GM18505 (cell line): ENCODE measurements around the gene TBX21.
"Not testable (repeated sequence)": the region's sequence is repeated elsewhere in the genome, so short reads cannot be mapped to it uniquely, and the experiment has no call there.

Experiments
- ATAC-seq: cut with Tn5 transposase; IDR thresholded peaks from one replicate; pipeline ENCODE4 v1.9.1; 2021; ENCODE audit not compliant: unreplicated experiment
- POLR2A ChIP-seq: IDR thresholded peaks from 4 replicates; pipeline ENCODE4 v1.6.1; 2011; ENCODE audit warnings: borderline replicate concordance; ENCODE audit not compliant: insufficient read depth, insufficient read length; ENCODE audit errors: extremely low read depth

The TBX21 gene

DNA sequence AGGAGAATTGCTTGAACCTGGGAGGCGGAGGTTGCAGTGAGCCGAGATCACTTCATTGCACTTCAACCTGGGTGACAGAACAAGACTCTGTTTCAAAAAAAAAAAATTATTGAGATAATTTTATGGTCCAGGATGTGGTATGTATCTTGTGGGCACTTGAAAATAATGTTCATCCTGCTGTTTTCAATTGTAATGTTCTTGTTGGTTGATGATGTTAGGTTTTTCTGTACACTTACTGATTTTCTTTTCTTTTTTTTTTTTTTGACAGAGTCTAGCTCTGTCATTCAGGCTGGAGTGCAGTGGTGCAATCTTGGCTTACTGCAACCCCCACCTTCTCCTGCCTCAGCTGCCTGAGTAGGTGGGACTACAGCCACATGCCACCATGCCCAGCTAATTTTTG lies 29.7 kb downstream of the TBX21 start:
- ATAC-seq = no peak
- TF ChIP-seq POLR2A = no peak

DNA sequence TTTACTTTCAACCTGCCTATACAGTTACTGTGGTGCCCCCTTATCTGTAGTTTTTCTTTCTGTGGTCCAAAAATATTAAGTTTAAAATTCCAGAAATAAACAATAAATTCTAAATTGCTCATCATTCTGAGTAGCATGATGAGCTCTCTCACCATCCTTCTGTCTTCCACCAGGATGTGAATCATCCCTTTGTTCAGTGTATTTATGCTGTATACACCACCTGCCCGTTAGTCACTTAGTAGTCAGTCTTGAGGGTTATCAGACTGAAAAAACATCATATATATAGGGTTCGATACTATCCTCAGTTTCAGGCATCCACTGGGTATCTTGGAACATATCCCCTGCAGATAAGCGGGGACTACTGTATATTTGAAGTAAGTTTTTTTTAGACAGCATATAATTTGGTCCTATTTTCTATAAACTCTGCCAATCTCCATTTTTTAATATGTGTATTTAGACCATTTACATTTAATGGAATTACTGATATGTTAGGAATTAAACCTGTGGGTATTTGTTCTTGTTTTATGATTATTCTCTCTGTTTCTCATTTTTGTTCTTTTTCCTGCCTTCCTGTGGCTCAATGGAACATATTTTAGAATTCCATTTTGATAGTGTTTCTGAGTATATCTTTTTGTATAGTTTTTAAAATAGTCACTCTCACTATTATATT lies 31.0 kb downstream of the TBX21 start:
- TF ChIP-seq POLR2A = no peak
- no peak for ATAC-seq

DNA sequence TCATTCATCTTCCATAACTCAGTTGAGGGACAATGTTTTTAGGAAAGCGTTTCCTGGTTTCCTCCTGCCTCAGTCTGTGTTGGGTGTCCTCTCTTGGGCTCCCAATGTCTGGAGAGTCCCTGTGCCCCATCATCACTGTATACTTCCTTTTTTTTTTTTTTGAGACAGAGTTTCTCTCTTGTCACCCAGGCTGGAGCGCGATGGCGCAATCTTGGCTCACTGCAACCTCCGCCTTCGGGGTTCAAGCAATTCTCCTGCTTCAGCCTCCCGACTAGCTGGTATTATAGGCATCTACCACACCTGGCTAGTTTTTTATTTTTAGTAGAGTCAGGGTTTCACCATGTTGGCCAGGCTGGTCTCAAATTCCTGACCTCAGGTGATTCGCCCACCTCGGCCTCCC lies 40.6 kb downstream of the TBX21 start:
- not testable (repeated sequence) for ATAC-seq

DNA sequence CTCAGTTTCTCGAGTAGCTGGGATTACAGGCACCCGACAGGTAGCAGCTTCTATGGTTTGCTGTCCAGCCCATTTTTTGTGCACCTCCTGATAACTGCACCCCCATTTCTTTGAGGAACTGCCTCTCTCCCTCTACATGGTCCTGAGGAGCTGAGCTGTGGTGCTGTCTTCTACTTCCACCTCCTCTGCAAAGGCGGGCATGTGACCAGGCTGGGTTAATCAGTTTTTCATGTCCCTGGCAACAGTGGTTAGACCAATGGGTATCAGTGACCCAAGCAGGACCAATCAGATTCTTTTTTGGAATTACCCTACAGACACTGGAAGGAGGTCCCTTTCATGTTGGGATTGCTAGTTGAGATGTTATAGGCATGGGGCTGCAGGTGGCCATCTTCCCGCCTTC lies 41.3 kb downstream of the TBX21 start:
- TF ChIP-seq POLR2A = no peak
- ATAC-seq = no peak

DNA sequence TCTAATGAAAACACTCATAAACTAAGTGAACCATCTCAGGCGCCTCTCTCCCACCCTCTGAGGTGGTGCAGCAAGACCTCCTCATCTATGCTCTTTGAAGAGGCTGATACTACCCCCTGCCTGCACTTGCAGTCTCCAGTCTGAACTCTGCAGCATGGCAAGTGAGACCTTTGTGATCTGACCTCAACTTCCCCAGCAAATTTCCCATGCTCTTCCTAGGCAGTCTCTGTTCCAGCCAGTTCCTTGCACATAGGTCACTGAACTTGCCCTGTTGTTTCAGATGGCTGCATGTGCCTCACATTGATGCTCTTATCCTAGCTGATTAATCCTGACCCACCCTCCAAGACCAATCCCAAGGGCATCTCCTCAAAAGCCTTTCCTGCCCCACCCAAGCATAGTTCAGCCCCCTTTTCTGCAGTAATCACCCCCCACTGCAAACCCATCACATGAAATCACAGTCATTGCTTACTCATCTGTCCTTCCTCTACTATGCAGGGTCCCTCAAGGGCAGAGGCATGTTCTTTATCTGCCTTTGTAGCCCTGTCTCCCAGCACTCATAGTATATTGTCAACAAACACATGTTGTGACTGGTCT lies 42.0 kb downstream of the TBX21 start:
- no peak for TF ChIP-seq POLR2A
- ATAC-seq = no peak

DNA sequence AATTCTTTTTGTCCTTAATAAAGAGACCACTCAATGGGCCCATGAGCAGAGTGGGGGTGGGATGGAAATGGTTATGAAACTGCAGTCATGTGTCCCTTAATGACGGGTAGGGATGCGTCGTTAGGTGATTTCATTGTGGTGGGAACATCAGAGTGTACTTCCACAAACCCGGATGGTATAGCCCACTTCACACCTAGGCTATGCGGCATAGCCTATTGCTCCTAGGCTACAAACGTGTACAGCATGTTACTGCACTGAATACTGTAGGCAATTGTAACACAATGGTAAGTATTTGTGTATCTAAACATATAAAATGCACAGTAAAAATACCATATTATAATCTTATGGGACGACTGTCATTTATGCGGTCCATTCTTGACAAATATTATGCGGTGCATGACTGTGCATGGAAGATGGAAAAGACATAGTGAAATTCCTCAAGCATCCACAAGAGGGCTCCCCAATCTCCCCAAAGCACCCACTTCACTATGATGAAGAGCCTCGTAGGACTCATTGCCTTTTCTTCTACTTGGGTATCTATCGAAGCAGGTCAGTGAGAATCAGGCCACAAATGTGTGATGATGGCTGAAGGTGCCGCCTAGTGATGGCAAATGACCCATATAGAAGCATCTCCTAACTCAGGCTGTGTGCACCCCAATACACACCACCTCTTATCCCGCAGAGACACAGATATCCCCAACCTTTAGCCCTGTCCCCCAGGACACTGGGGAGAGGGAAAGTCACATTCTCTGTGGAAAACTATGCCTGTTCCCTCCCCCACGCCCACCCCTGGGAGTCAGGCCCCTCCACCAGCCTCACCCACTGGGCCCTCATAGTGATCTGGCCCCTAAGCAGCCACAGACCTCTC lies 43.5 kb downstream of the TBX21 start:
- ATAC-seq = no peak

GRCh38 chr17:47778184-47778635 lies 45.2 kb downstream of the TBX21 start:
- ATAC-seq = no peak
- TF ChIP-seq POLR2A = no peak

More for the DNA sequence above, 43.5 kb downstream of the TBX21 start:
- no peak for TF ChIP-seq POLR2A

GRCh38 chr17:47781397-47781796 lies 48.4 kb downstream of the TBX21 start:
- no peak for ATAC-seq

DNA sequence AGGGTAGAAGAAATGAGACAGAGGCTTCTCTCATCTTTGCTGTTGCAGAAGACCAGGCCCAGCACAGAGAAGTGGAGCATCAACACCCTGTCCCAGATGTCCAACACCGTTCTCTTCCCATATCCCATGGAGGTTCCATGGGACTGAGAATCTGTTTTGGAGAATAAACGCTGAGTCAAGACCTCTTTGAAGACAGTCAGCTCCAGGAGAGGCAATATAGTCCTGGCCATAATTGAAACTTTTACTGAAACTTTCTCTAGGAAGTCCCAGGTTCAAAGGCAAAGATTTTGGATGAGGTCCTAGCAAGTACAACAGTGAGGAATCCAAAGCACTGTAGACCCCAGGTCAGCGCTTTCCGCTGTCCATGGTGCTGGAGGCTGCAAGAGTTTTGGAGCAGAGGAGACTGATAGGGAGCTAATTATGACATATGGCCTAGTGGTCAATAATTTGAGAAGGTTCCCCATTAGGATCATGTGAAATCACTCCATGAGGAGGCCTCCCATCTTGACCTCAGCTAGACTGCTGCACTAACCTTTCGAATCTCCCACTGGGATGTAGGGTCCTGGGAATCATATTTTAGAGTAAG lies 52.6 kb downstream of the TBX21 start:
- no peak for ATAC-seq
- TF ChIP-seq POLR2A = no peak

More at GRCh38 chr17:47781397-47781796, 48.4 kb downstream of the TBX21 start:
- no peak for TF ChIP-seq POLR2A

- no peak for ATAC-seq
- no peak for TF ChIP-seq POLR2A
These were observed 56.9 kb downstream of the TBX21 start for GRCh38 chr17:47789611-47790561.

DNA sequence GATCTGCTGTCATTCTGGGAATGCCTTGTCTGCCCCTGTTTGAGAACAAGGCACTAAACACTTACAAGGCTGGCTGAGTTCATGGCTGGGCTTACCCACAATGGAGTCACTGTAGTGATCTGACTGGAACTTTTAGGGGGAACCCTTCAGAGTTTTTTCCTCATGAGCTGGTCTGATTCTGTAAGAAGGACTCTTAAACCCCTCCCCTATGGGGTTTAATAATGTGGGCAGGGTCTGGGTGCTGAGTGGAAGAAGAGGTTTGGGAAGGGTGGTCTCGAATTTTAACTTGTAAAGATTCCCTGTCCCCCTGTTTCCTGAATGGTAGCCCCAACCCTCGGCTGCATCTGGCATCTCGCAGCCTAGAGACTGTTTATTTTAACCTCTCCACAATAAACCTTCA lies 58.0 kb downstream of the TBX21 start:
- no peak for TF ChIP-seq POLR2A
- no peak for ATAC-seq

- no peak for TF ChIP-seq POLR2A
- no peak for ATAC-seq
These were observed 59.4 kb downstream of the TBX21 start for GRCh38 chr17:47792457-47792856.
